Right ventricle myocardium superior (tissue), 1 donor: ENCODE measurements around the gene NRK. TPM values are rescaled to one million over a fixed set of nuclear protein-coding genes. Genes with fewer than 3 reads are reported as not detected.
"Not testable (repeated sequence)": the region's sequence is repeated elsewhere in the genome, so short reads cannot be mapped to it uniquely, and the experiment has no call there.

ENCODE experiments used
- ATAC-seq: fragments of 200-7000 bp; cut with Tn5 transposase; one replicate; pipeline ENCODE4 v1.9.1; 2020; ENCODE audit warnings: mild to moderate bottlenecking; ENCODE audit not compliant: poor library complexity
- DNase-seq: peaks from one replicate; pipeline ENCODE4 v3.0.0-alpha.2; 2020
- intact Hi-C: fragments of 100-400 bp; cut with DNase I; formaldehyde crosslinking; loops from one replicate; pipeline ENCODE4 v1.11.2; 2022
- total RNA-seq: library from RNA; stranded (reverse); fragmentation: NEBNext Ultra II Directional; extraction: Animal tissue kit (Norgen Biotek cat#: 25700); gene quantifications from one replicate; pipeline ENCODE4 v1.2.1, GENCODE V29; 2021
- donor health status: DM: no; HTN: yes; CAD: no; lungs with severe emphysema.

NRK gene
- total RNA-seq, 1 donor from 2014 or later: 2.5 TPM

DNA sequence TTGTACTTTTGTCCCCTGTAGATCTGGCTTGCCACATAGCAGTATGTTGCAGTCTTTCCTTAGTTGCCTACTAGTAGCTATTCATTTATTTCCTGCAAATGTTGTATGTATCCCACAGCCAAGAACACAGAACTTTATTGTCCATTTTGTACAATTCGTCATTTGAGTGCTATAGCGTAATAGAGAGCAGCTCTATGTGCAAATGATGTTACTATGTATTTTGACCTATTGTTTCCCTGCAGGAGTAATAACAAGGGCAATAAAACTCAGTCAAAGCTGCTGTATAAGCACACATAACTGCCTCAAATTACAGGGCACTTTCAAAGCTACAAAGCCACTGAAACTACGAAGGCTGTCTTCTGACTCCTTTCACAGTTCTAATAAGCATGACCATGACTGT is 48.1 kb downstream of the NRK start:
- intact Hi-C loops: no loop called here
- DNase-seq: no peak
- ATAC-seq: no peak

- intact Hi-C loops: no loop called here
- ATAC-seq (no peak), DNase-seq (no peak)
Measured at GRCh38 chrX:105872941-105873340, 50.6 kb downstream of the NRK start.

- no peak for ATAC-seq
- DNase-seq: no peak
- intact Hi-C loops: no loop called here
Measured at GRCh38 chrX:105874790-105875189, 52.5 kb downstream of the NRK start.

- DNase-seq (no peak), ATAC-seq (no peak)
- intact Hi-C loops: no loop called here
Measured at GRCh38 chrX:105876658-105877057, 54.3 kb downstream of the NRK start.

- DNase-seq (no peak), ATAC-seq (no peak)
- intact Hi-C loops: no loop called here
Measured at GRCh38 chrX:105880491-105880890, 58.2 kb downstream of the NRK start.

GRCh38 chrX:105882581-105883275 is 60.4 kb downstream of the NRK start:
- ATAC-seq (no peak), DNase-seq (no peak)
- intact Hi-C loops: no loop called here

- ATAC-seq (no peak), DNase-seq (no peak)
- intact Hi-C loops: no loop called here
Measured at GRCh38 chrX:105894721-105895120, 72.4 kb downstream of the NRK start.

GRCh38 chrX:105909576-105909975 is 87.2 kb downstream of the NRK start:
- DNase-seq: no peak
- intact Hi-C loops: no loop called here
- no peak for ATAC-seq

GRCh38 chrX:105910563-105911105 is 88.3 kb downstream of the NRK start:
- ATAC-seq: no peak
- no peak for DNase-seq
- intact Hi-C loops: no loop called here

GRCh38 chrX:105945266-105945665 is 122.9 kb downstream of the NRK start:
- intact Hi-C loops: no loop called here
- ATAC-seq: no peak

GRCh38 chrX:105969487-105969886 is 147.1 kb downstream of the NRK start:
- no peak for ATAC-seq
- no peak for DNase-seq
- intact Hi-C loops: no loop called here

More at GRCh38 chrX:105945266-105945665, 122.9 kb downstream of the NRK start:
- DNase-seq: no peak

DNA sequence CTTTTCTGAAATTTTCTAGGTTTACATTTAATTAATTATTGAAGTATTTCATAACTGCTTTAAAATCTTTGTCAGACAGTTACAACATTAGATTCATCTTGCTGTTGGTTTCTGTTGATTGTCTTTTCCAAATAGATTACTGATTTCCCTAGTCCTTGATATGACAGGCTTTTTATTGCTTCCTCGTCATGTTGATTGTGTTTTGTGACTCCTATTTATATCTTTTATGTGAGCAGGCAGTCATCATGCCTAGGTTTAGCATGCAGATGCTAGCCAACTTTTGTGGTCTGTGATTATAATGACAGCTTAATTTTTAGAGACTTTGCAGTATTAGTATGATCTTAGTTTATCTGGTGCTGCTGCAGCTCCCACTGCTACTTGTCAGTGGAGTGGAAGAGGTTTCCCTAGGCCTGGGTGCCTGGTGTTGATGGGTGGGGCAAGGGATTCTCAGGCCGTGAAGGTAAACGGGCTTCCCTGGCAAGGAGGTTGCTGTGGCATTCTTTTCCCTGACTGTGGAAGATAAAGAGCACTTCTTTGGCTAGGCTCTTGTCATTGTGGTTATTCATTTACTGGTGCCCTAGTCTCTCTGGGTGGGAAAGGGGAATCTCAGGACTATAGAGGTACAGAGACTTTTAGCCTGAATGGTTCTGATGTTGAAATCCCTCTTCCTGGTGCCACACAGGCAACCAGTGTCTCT is 150.5 kb downstream of the NRK start:
- no peak for ATAC-seq
- intact Hi-C loops: loop anchor here (10.0 kb wide), 1 partner anchor 422 kb away; no protein-coding TSS in a partner anchor
- no peak for DNase-seq

DNA sequence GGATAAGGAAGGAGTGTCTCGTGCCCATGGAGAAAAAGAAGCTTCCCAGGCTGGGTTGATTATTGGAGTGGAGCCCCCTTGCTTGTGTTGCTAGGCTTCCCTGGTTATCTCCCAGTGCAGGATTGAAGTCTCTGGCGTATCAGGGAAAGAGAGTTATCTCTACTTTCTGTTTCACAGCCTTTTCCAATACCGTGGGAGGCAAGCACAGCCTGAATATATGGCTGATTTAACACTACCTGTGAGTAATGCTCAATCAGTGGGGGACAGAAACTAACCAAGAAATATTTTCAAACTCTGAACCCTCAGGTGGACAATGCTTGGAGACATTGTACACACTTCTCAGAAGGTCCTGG is 151.0 kb downstream of the NRK start:
- no peak for ATAC-seq
- DNase-seq: no peak
- intact Hi-C loops: loop anchor here (10.0 kb wide), 1 partner anchor 421 kb away; no protein-coding TSS in a partner anchor

DNA sequence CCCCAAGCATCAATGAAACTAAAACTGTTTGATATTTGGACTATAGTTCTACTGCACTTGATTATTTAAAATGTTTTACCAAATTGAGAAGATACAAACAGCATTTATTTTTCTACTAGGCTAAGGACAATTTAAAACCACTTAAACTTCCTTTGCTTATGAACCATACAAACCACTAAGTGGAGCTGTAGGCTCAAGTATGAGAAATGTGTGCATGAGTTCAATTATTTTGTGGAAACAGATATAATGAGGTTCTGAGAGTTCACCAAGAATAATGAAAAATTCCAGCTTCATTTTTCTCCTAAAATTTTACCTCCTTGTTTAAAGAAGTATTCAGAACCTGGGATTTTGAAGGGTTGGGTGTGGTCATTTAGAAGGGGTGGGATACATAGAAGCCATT is 153.0 kb downstream of the NRK start:
- intact Hi-C loops: loop anchor here (10.0 kb wide), 1 partner anchor 419 kb away; no protein-coding TSS in a partner anchor
- ATAC-seq (no peak), DNase-seq (no peak)

DNA sequence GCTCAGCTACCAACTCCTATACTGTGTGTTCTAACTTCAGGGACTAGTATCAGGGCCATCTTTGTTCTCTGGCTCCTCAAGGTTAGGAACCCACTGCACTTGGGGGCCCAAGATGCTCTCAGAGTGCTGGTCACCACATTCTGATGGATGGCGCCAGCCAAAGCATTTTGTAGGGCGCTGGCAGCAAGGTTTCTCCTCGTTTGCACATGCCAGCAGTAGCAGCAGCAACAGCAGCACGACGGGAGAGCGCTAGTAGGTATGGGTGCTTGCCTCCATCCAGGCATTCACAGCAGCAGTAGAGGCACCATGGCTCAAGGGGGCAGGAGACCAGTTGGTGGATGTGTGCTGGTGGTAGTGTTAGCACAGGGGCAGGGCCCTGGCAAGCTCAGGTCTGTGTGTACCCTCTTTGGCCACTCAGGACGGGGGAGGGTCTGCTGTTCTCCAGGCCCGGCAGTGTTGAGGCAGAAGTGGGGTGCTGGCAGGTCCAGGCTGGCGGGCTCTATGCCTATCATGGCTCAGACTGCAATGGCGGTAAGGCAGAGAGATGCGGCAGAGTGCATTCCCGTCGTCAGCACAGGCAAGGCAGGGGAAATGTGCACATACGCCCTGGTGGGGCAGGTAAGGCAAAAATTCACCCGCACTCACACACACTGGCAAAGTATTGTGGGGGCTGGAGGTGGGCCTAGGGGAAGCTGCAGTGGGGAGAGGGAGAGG is 159.6 kb downstream of the NRK start:
- no peak for ATAC-seq
- intact Hi-C loops: no loop called here
- DNase-seq: no peak

- intact Hi-C loops, DNase-seq, ATAC-seq: not testable (repeated sequence)
Measured at GRCh38 chrX:105988487-105988886, 166.1 kb downstream of the NRK start.

DNA sequence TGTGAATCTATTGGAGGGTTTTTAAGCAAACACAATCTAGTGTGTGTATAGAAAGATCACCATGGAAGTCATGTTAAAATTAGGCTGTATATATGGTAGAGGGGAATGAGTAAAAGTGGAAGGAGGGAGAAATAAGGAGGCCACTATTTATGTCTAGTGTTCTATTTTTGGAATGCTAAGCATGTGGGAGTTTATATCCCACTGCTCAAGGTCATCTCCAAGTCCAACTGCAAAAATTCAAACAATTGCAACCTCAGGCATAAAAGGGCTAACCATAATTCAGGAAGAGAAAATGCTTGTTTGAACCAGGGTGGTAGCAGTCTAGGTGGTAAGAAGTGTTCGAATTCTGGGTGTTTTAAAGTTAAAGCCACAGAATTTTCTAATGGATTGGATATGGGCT is 177.0 kb downstream of the NRK start:
- intact Hi-C loops: no loop called here
- ATAC-seq: no peak
- no peak for DNase-seq

GRCh38 chrX:106000203-106000602 is 177.9 kb downstream of the NRK start:
- ATAC-seq (no peak), DNase-seq (no peak)
- intact Hi-C loops: no loop called here

DNA sequence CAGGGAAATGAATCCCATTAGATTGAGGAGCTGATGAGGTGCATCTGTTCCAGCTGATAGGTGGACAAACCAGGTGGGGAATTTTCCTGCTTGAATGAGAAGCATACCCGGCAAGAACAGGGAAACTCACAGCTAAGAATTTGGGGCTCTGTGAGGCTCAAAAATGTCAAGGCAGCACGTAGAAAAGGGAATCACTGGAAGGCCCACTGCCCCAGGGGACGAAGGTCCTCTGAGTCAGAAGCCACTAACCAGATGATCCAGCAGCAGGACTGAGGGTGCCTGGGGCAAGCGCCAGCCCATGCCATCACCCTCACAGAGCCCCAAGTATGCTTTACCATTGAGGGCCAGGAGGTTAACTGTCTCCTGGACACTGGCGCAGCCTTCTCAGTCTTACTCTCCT is 178.3 kb downstream of the NRK start:
- not testable (repeated sequence) for ATAC-seq

More for the DNA sequence above, 178.3 kb downstream of the NRK start:
- intact Hi-C loops, DNase-seq: not testable (repeated sequence)
